GM12891 (cell line): ENCODE measurements around the gene CDK10.

Experiments
- PAX5 ChIP-seq: IDR thresholded peaks from 2 replicates; pipeline ENCODE4 v1.6.1; 2011; ENCODE audit warnings: low read length, moderate library complexity, mild to moderate bottlenecking; ENCODE audit not compliant: insufficient read depth, severe bottlenecking
- POLR2A ChIP-seq: IDR thresholded peaks from 2 replicates; pipeline ENCODE4 v1.6.1; 2011; ENCODE audit warnings: low read depth, low read length, control low read depth
- POLR2AphosphoS5 ChIP-seq: IDR thresholded peaks from 2 replicates; pipeline ENCODE4 v1.6.1; 2011; ENCODE audit warnings: low read depth, low read length, control low read depth
- TAF1 ChIP-seq: IDR thresholded peaks from 2 replicates; pipeline ENCODE4 v1.6.1; 2011; ENCODE audit warnings: low read depth, low read length, control low read depth

- TF ChIP-seq POLR2A (no peak), TAF1 (no peak), POLR2AphosphoS5 (no peak), PAX5 (no peak)
Observed at GRCh38 chr16:89651584-89651983, 34.9 kb upstream of the CDK10 start.
